WTC11 (cell line): ENCODE measurements around the gene TCHP. TPM values are rescaled to one million over a fixed set of nuclear protein-coding genes. Genes with fewer than 3 reads are reported as not detected.

Source experiments
- ATAC-seq: fragments of 200-7000 bp; cut with Tn5 transposase; 2 replicates; pipeline ENCODE4 v1.10.0; 2021; ENCODE audit warnings: mild to moderate bottlenecking, moderate library complexity
- CTCF ChIA-PET: fragments of 300-600 bp; sonication (Branson Sonifier 250); formaldehyde crosslinking; loops from one replicate; lab custom pipeline; 2021; ENCODE audit warnings: antibody characterized with exemption; lab: Charles Lee
- POLR2A ChIA-PET: fragments of 350-600 bp; sonication (Branson Sonifier 250); formaldehyde crosslinking; loops from one replicate; lab custom pipeline; 2021; ENCODE audit warnings: antibody characterized with exemption; lab: Charles Lee
- DNase-seq: peaks from one replicate; pipeline ENCODE4 v3.0.0; 2021; ENCODE audit warnings: low spot score
- H3K27ac Mint-ChIP-seq: 2 replicates; pipeline ENCODE4 v1.8.0; 2021; ENCODE audit warnings: mixed read lengths
- H3K27me3 Mint-ChIP-seq: 2 replicates; pipeline ENCODE4 v1.8.0; 2021; ENCODE audit warnings: low read depth, mild to moderate bottlenecking, moderate library complexity, mixed read lengths
- H3K36me3 Mint-ChIP-seq: 2 replicates; pipeline ENCODE4 v1.8.0; 2021; ENCODE audit warnings: mixed read lengths
- H3K4me1 Mint-ChIP-seq: 2 replicates; pipeline ENCODE4 v1.8.0; 2022; ENCODE audit warnings: mixed read lengths
- H3K4me3 Mint-ChIP-seq: 2 replicates; pipeline ENCODE4 v1.8.0; 2021; ENCODE audit warnings: mild to moderate bottlenecking, moderate library complexity, mixed read lengths
- H3K9me3 Mint-ChIP-seq: 2 replicates; pipeline ENCODE4 v1.8.0; 2021; ENCODE audit warnings: mixed read lengths
- CBFB ChIP-seq: sonication (generic); formaldehyde crosslinking; IDR thresholded peaks from 2 replicates; pipeline ENCODE4 v1.8.1; 2022; ENCODE audit warnings: mild to moderate bottlenecking, low read depth, missing genetic modification reagents
- FOXJ3 ChIP-seq: sonication (generic); formaldehyde crosslinking; IDR thresholded peaks from 2 replicates; pipeline ENCODE4 v1.9.0; 2021; ENCODE audit warnings: missing genetic modification reagents, mild to moderate bottlenecking, borderline replicate concordance
- JAZF1 ChIP-seq: fragments of 250-450 bp; sonication (Bioruptor Pico); IDR thresholded peaks from 2 replicates; pipeline ENCODE4 v1.9.0; 2021; ENCODE audit warnings: moderate library complexity, mild to moderate bottlenecking, inconsistent platforms
- MYBL2 ChIP-seq: sonication (generic); formaldehyde crosslinking; IDR thresholded peaks from 2 replicates; pipeline ENCODE4 v1.8.1; 2023; ENCODE audit warnings: mild to moderate bottlenecking, moderate library complexity, missing genetic modification reagents
- NFATC4 ChIP-seq: fragments of 250-450 bp; sonication (Bioruptor Pico); IDR thresholded peaks from 2 replicates; pipeline ENCODE4 v1.9.0; 2021; ENCODE audit warnings: mild to moderate bottlenecking
- NR1H2 ChIP-seq: sonication (generic); formaldehyde crosslinking; IDR thresholded peaks from 2 replicates; pipeline ENCODE4 v1.9.0; 2021; ENCODE audit warnings: mild to moderate bottlenecking, moderate library complexity, missing genetic modification reagents
- ZNF138 ChIP-seq: sonication (generic); formaldehyde crosslinking; conservative IDR thresholded peaks from 2 replicates; pipeline ENCODE4 v1.8.1; 2022; ENCODE audit warnings: mild to moderate bottlenecking, moderate library complexity, missing genetic modification reagents
- ZNF232 ChIP-seq: sonication (generic); formaldehyde crosslinking; IDR thresholded peaks from 2 replicates; pipeline ENCODE4 v1.8.0; 2022; ENCODE audit warnings: mild to moderate bottlenecking, missing genetic modification reagents
- ZNF423 ChIP-seq: fragments of 250-450 bp; sonication (Bioruptor Pico); IDR thresholded peaks from 2 replicates; pipeline ENCODE4 v2.1.2; 2022; ENCODE audit warnings: mild to moderate bottlenecking, moderate library complexity
- ZNF671 ChIP-seq: fragments of 250-450 bp; sonication (Bioruptor Pico); IDR thresholded peaks from 2 replicates; pipeline ENCODE4 v1.8.0; 2021; ENCODE audit warnings: mild to moderate bottlenecking
- total RNA-seq: library from RNA; stranded (reverse); gene quantifications from 3 replicates; pipeline ENCODE4 v1.2.3, GENCODE V29; 2021
- TF ChIP-seq, protein P1 (sequence below): sonication (generic); formaldehyde crosslinking; IDR thresholded peaks from 2 replicates; pipeline ENCODE4 v1.8.0; 2022; ENCODE audit warnings: mild to moderate bottlenecking, missing genetic modification reagents
- TF ChIP-seq, protein P2 (sequence below): fragments of 250-450 bp; sonication (Bioruptor Pico); IDR thresholded peaks from 2 replicates; pipeline ENCODE4 v1.9.0; 2021; ENCODE audit warnings: mild to moderate bottlenecking
- TF ChIP-seq, protein P3 (sequence below): sonication (generic); formaldehyde crosslinking; IDR thresholded peaks from 2 replicates; pipeline ENCODE4 v1.8.1; 2023; ENCODE audit warnings: mild to moderate bottlenecking, missing genetic modification reagents, moderate library complexity
- TF ChIP-seq, protein P4 (sequence below): sonication (generic); formaldehyde crosslinking; IDR thresholded peaks from 2 replicates; pipeline ENCODE4 v1.8.0; 2022; ENCODE audit warnings: missing genetic modification reagents
- TF ChIP-seq, protein P5 (sequence below): sonication (generic); formaldehyde crosslinking; IDR thresholded peaks from 2 replicates; pipeline ENCODE4 v1.8.1; 2023; ENCODE audit warnings: mild to moderate bottlenecking, missing genetic modification reagents
- TF ChIP-seq, protein P6 (sequence below): sonication (generic); formaldehyde crosslinking; IDR thresholded peaks from 2 replicates; pipeline ENCODE4 v1.8.1; 2023; ENCODE audit warnings: mild to moderate bottlenecking, missing genetic modification reagents
- TF ChIP-seq, protein P7 (sequence below): fragments of 250-450 bp; sonication (Bioruptor Pico); IDR thresholded peaks from 2 replicates; pipeline ENCODE4 v1.9.0; 2021; ENCODE audit warnings: moderate library complexity, mild to moderate bottlenecking, inconsistent platforms, borderline replicate concordance
- TF ChIP-seq, protein P8 (sequence below): sonication (generic); formaldehyde crosslinking; IDR thresholded peaks from 2 replicates; pipeline ENCODE4 v1.8.0; 2022; ENCODE audit warnings: mild to moderate bottlenecking, missing genetic modification reagents

TCHP gene
- total RNA-seq, 1 experiment from 2014 or later, result 7.9 TPM

DNA sequence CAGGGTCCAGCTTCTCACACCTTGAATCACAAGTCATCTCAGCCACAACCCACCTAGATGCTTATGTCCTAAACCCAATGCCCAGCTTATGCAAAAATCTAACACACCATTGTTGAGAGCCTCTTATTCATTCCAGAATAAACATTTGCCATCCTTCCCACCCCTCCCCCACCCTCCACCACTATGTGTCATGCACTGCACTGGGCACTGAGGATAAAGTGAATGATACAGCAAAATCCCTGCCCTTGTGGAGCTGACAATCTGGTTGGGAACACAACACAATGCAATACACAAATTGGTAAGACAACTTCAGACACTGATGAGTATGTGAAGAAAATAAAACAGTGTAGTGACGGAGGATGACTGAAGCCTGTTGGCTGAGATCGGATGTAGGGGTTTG, 18.3 kb upstream of the TCHP start:
- no peak for ATAC-seq
- H3K9me3 Mint-ChIP-seq, result no peaks in the 10 kb centered on the region
- TF ChIP-seq MYBL2 (CRISPR knock-in tag) (no peak), ZNF671 (CRISPR knock-in tag) (no peak), JAZF1 (CRISPR knock-in tag) (no peak), NR1H2 (CRISPR knock-in tag) (no peak), ZNF423 (CRISPR knock-in tag) (no peak)
- TF ChIP-seq, protein P1, sequence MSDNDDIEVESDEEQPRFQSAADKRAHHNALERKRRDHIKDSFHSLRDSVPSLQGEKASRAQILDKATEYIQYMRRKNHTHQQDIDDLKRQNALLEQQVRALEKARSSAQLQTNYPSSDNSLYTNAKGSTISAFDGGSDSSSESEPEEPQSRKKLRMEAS (CRISPR knock-in tag), result no peak
- TF ChIP-seq, protein P2, sequence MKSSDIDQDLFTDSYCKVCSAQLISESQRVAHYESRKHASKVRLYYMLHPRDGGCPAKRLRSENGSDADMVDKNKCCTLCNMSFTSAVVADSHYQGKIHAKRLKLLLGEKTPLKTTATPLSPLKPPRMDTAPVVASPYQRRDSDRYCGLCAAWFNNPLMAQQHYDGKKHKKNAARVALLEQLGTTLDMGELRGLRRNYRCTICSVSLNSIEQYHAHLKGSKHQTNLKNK (CRISPR knock-in tag), result no peak
- TF ChIP-seq, protein P3, sequence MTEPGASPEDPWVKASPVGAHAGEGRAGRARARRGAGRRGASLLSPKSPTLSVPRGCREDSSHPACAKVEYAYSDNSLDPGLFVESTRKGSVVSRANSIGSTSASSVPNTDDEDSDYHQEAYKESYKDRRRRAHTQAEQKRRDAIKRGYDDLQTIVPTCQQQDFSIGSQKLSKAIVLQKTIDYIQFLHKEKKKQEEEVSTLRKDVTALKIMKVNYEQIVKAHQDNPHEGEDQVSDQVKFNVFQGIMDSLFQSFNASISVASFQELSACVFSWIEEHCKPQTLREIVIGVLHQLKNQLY (CRISPR knock-in tag), result no peak
- peaks cover 30% of the 10 kb centered on the region for H3K27me3 Mint-ChIP-seq
- CTCF ChIA-PET, result interaction anchor here (1.0 to 2.9 kb wide), 4 partner anchors 13 to 45 kb away, joined by 3 to 15 read pairs (median 5); partner anchors contain the start of gene TCHP
- H3K4me3 Mint-ChIP-seq, result peak overlapping the region; percentile 80
- H3K4me1 Mint-ChIP-seq, result peaks cover 48% of the 10 kb centered on the region
- POLR2A ChIA-PET, result no interaction called here
- no peak for DNase-seq
- H3K27ac Mint-ChIP-seq, result peak overlapping the region; percentile 93
- no peaks in the 10 kb centered on the region for H3K36me3 Mint-ChIP-seq

DNA sequence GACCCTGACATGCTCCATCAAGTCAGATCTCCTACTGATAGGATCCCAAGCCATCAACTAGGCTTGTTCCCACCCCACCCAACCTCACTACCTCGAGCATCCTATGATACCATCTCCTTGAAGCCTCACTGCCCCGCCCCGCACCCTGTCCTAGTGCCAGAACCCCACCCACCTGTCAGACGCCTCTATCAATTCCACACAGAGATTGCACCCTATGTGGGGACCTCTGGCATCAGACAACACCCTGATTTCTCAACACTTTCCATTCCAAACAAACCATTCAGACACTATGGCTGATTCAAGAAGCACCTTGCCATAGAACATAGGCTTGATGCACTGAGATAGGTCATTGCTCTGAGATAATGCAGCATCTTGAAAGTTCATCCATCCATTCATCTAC, 16.6 kb upstream of the TCHP start:
- CTCF ChIA-PET, result interaction anchor here (0.6 to 1.8 kb wide), 3 partner anchors 38 to 455 kb away, joined by 3 to 5 read pairs (median 3); no protein-coding TSS in a partner anchor
- TF ChIP-seq, protein P4, sequence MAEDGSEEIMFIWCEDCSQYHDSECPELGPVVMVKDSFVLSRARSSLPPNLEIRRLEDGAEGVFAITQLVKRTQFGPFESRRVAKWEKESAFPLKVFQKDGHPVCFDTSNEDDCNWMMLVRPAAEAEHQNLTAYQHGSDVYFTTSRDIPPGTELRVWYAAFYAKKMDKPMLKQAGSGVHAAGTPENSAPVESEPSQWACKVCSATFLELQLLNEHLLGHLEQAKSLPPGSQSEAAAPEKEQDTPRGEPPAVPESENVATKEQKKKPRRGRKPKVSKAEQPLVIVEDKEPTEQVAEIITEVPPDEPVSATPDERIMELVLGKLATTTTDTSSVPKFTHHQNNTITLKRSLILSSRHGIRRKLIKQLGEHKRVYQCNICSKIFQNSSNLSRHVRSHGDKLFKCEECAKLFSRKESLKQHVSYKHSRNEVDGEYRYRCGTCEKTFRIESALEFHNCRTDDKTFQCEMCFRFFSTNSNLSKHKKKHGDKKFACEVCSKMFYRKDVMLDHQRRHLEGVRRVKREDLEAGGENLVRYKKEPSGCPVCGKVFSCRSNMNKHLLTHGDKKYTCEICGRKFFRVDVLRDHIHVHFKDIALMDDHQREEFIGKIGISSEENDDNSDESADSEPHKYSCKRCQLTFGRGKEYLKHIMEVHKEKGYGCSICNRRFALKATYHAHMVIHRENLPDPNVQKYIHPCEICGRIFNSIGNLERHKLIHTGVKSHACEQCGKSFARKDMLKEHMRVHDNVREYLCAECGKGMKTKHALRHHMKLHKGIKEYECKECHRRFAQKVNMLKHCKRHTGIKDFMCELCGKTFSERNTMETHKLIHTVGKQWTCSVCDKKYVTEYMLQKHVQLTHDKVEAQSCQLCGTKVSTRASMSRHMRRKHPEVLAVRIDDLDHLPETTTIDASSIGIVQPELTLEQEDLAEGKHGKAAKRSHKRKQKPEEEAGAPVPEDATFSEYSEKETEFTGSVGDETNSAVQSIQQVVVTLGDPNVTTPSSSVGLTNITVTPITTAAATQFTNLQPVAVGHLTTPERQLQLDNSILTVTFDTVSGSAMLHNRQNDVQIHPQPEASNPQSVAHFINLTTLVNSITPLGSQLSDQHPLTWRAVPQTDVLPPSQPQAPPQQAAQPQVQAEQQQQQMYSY (CRISPR knock-in tag), result no peak
- TF ChIP-seq, protein P5, sequence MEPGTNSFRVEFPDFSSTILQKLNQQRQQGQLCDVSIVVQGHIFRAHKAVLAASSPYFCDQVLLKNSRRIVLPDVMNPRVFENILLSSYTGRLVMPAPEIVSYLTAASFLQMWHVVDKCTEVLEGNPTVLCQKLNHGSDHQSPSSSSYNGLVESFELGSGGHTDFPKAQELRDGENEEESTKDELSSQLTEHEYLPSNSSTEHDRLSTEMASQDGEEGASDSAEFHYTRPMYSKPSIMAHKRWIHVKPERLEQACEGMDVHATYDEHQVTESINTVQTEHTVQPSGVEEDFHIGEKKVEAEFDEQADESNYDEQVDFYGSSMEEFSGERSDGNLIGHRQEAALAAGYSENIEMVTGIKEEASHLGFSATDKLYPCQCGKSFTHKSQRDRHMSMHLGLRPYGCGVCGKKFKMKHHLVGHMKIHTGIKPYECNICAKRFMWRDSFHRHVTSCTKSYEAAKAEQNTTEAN (CRISPR knock-in tag), result no peak
- TF ChIP-seq FOXJ3 (CRISPR knock-in tag), result no peak
- no peak for TF ChIP-seq NFATC4
- TF ChIP-seq, protein P6, sequence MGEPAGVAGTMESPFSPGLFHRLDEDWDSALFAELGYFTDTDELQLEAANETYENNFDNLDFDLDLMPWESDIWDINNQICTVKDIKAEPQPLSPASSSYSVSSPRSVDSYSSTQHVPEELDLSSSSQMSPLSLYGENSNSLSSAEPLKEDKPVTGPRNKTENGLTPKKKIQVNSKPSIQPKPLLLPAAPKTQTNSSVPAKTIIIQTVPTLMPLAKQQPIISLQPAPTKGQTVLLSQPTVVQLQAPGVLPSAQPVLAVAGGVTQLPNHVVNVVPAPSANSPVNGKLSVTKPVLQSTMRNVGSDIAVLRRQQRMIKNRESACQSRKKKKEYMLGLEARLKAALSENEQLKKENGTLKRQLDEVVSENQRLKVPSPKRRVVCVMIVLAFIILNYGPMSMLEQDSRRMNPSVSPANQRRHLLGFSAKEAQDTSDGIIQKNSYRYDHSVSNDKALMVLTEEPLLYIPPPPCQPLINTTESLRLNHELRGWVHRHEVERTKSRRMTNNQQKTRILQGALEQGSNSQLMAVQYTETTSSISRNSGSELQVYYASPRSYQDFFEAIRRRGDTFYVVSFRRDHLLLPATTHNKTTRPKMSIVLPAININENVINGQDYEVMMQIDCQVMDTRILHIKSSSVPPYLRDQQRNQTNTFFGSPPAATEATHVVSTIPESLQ (CRISPR knock-in tag), result no peak
- TF ChIP-seq, protein P7, sequence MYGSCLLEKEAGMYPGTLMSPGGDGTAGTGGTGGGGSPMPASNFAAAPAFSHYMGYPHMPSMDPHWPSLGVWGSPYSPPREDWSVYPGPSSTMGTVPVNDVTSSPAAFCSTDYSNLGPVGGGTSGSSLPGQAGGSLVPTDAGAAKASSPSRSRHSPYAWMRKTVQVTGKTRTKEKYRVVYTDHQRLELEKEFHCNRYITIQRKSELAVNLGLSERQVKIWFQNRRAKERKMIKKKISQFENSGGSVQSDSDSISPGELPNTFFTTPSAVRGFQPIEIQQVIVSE, result no peak
- TF ChIP-seq CBFB (CRISPR knock-in tag), result no peak
- TF ChIP-seq ZNF232 (CRISPR knock-in tag), result no peak
- TF ChIP-seq, protein P8, sequence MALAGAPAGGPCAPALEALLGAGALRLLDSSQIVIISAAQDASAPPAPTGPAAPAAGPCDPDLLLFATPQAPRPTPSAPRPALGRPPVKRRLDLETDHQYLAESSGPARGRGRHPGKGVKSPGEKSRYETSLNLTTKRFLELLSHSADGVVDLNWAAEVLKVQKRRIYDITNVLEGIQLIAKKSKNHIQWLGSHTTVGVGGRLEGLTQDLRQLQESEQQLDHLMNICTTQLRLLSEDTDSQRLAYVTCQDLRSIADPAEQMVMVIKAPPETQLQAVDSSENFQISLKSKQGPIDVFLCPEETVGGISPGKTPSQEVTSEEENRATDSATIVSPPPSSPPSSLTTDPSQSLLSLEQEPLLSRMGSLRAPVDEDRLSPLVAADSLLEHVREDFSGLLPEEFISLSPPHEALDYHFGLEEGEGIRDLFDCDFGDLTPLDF, result no peak
- TF ChIP-seq MYBL2 (CRISPR knock-in tag), result no peak
- TF ChIP-seq ZNF138, result no peak
- TF ChIP-seq, all 79 proteins: peak for 0
- ATAC-seq, result no peak
- POLR2A ChIA-PET, result no interaction called here
- Mint-ChIP-seq H3K9me3 (no peaks in the 10 kb centered on the region), H3K4me3 (no peak overlapping the region), H3K36me3 (no peaks in the 10 kb centered on the region), H3K4me1 (peaks cover 32% of the 10 kb centered on the region), H3K27ac (no peak overlapping the region), H3K27me3 (peaks cover 47% of the 10 kb centered on the region)
- DNase-seq, result no peak
